DOHH2 (cell line): ENCODE results near the gene GPD1L.

Experiments used
- CTCF ChIP-seq: fragments of 200-600 bp; sonication (generic); IDR thresholded peaks from one replicate; pipeline ENCODE4 v1.5.1; 2014; ENCODE audit warnings: antibody characterized with exemption, mild to moderate bottlenecking, low read depth, low read length; ENCODE audit not compliant: poor library complexity, severe bottlenecking
- EZH2phosphoT487 ChIP-seq: fragments of 200-600 bp; sonication (generic); IDR thresholded peaks from 2 replicates; pipeline ENCODE4 v1.6.1; 2017; ENCODE audit warnings: borderline replicate concordance, mild to moderate bottlenecking, antibody characterized with exemption, low read length, moderate library complexity, mixed read lengths

- no peak for TF ChIP-seq CTCF
- no peak for TF ChIP-seq EZH2phosphoT487
Observed at GRCh38 chr3:32200992-32201758, 94.8 kb downstream of the GPD1L start.
